GM06990 (cell line): Measurements from ENCODE around the gene ANKLE2.

Source experiments
- DNase-seq: peaks from one replicate; pipeline ENCODE4 v3.0.0-alpha.2; 2011; ENCODE audit not compliant: insufficient read length; ENCODE audit errors: extremely low read depth
- H3K27me3 ChIP-seq: replicated peaks from 2 replicates; pipeline ENCODE4 v1.6.0; 2011; ENCODE audit warnings: low read length; ENCODE audit not compliant: control insufficient read depth, insufficient read depth
- H3K36me3 ChIP-seq: 2 replicates; pipeline ENCODE4 v1.5.1; 2011; ENCODE audit warnings: low read length; ENCODE audit not compliant: control insufficient read depth, insufficient read depth
- H3K4me3 ChIP-seq: replicated peaks from 2 replicates; pipeline ENCODE4 v1.5.1; 2011; ENCODE audit warnings: low read depth, mild to moderate bottlenecking, control low read depth, low read length
- TF ChIP-seq, protein P1 (sequence below): IDR thresholded peaks from 2 replicates; pipeline ENCODE4 v1.5.1; 2011; ENCODE audit warnings: low read length, control low read depth, mild to moderate bottlenecking, inconsistent platforms; ENCODE audit not compliant: insufficient read depth, poor library complexity, severe bottlenecking

ANKLE2 gene

DNA sequence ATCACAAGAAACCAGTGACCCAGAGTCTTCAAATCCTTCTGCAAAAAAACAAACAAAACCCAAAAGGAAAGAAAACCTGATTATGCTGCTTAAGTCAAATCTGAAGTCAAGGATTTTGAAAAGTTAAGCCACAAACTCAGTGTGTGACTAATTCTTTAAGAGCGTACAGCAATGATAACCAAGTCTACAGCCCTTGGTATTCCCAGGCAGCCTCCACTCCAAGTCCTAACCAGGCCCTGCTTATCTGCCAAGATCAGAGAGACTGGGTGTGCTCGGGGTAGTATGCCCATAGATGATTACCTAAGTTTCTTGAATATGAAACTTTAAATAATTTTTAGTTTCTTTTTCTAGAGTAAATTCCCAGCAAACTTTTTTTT is 37.9 kb downstream of the ANKLE2 start:
- DNase-seq, result no peak
- Histone ChIP-seq H3K27me3 (no peaks in the 10 kb centered on the region), H3K4me3 (no peak overlapping the region), H3K36me3 (peaks cover 50% of the 10 kb centered on the region)
- TF ChIP-seq, protein P1, sequence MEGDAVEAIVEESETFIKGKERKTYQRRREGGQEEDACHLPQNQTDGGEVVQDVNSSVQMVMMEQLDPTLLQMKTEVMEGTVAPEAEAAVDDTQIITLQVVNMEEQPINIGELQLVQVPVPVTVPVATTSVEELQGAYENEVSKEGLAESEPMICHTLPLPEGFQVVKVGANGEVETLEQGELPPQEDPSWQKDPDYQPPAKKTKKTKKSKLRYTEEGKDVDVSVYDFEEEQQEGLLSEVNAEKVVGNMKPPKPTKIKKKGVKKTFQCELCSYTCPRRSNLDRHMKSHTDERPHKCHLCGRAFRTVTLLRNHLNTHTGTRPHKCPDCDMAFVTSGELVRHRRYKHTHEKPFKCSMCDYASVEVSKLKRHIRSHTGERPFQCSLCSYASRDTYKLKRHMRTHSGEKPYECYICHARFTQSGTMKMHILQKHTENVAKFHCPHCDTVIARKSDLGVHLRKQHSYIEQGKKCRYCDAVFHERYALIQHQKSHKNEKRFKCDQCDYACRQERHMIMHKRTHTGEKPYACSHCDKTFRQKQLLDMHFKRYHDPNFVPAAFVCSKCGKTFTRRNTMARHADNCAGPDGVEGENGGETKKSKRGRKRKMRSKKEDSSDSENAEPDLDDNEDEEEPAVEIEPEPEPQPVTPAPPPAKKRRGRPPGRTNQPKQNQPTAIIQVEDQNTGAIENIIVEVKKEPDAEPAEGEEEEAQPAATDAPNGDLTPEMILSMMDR, result no peak

DNA sequence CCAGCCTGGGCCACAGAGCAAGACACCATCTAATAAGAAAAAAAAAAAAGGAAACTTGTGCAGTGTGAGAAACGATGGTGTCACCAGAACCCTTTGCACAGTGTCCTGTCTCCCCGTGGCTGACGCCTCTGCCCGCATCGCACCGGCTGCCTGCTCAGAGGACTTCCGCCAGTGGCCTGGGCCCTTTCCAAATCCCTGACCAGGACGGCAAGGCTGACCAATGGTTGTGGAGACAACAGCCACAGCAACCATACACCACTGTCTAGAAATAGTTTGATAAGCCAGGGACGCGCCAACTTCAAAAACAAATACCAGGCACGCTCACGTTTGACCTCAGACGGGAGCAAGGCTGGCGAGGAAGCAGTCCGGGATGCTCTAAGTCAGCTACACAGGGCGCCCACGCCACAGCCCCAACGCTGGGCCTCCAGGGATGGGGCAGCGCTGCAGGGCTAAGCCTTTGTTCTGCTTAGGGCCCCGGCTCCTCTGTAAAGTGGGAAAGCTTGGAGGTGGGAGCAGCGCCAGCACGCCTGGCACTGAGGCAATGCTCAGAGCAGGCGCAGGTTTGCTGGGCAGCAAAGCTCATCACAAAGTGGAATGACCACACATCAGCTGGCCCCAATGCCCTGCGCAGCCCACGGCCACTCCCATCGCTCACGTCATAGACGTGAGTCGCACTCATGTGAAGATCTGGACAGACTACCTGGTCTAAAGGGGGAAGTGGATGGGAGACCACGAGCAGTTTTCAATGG is 38.4 kb downstream of the ANKLE2 start:
- H3K27me3 ChIP-seq, result no peaks in the 10 kb centered on the region
- no peak for DNase-seq
- TF ChIP-seq, protein P1, result no peak
- no peak overlapping the region for H3K4me3 ChIP-seq
- peaks cover 48% of the 10 kb centered on the region for H3K36me3 ChIP-seq

DNA sequence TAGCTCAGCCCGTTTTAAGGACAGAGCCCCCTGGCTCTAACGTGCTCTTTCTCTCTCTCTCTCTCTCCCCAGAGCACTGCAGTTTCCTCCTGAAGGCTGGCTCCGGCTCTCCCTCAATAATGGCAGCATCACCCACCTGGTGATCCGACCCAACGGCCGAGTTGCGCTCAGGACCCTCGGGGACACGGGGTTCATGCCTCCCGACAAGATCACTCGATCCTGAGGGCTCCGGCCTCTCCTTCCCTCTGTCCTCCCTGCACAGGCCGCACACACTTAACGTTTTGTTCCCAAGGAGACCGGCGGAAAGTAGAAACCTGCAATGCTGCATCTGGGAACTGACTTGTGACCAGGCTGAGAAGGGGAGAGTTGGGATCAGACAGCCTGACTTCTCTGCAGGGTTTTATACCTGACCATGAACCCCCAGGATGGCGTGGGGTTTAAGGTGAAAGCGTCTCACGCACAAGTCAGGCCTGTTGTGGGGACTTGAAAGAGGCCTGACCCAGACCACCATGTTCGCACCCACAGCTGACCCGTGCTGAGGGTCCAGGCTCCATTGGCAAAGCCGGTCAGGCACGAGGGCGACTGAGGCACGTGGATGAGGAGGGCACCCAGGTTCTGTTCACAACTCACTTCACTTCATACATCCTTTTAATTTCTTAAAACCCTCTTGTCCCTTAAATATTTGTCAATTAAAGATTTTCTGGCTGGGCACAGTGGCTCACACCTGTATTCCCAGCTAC is 40.9 kb downstream of the ANKLE2 start:
- no peak for DNase-seq

DNA sequence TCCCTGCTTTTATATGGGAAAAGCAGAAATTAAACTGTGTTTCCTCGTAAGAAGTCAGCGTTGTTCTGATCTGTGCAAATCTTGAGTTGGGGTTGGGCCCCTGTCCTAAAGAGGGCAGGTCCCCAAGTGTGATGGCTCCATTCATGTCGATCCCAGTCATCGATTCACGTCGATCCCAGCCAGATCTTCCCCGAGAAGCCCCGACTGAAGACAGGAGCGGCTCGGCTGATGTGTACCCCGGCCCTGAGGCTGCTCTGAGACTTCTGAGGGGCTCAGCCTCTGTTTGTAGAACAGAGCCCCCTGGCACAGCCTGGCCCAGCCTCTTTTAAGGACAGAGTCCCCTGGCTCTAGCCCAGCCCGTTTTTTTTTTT is 41.7 kb downstream of the ANKLE2 start:
- TF ChIP-seq, protein P1, result no peak
- DNase-seq, result no peak
- Histone ChIP-seq H3K36me3 (peaks cover 47% of the 10 kb centered on the region), H3K4me3 (no peak overlapping the region), H3K27me3 (no peaks in the 10 kb centered on the region)

More for the DNA sequence above, 40.9 kb downstream of the ANKLE2 start:
- TF ChIP-seq, protein P1, result no peak
- H3K27me3 ChIP-seq, result no peaks in the 10 kb centered on the region
- H3K4me3 ChIP-seq, result no peak overlapping the region
- peaks cover 46% of the 10 kb centered on the region for H3K36me3 ChIP-seq

DNA sequence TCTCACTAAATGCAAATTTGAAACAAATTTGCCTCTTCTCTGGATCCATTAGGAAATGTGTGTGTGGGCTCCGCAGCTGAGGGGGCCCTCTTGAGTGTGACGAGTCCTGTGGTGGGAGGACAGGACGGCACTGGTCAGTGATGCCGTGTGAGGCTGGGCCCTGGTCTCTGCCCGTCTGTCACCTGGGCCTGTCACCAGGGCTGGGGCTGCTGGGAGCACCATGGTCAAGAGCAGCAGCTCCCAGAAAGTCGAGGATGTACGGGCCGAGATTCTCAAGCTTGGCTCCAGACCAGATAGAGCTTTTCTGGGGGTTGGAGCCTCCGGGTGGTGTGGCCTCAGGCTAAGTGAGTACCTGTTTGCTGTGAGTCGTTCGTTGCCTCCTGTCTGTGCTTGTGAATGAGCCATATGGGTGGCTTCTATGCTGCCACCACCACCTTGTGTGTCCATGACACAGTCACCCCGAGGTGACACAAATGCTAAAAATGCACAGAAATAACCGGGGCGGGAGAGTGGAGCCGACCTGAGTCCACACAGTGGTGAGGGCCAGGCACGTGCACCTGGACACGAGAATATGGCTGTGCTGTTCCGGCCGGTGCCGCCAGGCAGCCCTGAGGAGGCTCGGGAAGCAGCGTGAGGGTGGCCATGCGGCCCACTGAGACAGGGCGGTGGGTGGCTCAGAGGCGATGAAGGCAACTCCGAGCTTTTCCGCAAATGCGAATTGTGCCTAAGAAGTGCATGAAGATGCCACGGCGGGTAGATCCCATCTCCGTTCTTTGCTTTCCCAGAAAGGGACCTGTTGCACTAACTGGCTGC is 42.3 kb downstream of the ANKLE2 start:
- no peaks in the 10 kb centered on the region for H3K27me3 ChIP-seq
- no peak for DNase-seq
- no peak overlapping the region for H3K4me3 ChIP-seq
- peaks cover 46% of the 10 kb centered on the region for H3K36me3 ChIP-seq
- TF ChIP-seq, protein P1, result no peak
